H1 (cell line): ENCODE data around the gene CCNC. TPM values are rescaled to one million over a fixed set of nuclear protein-coding genes. Genes with fewer than 3 reads are reported as not detected.

Source experiments
- CTCF ChIA-PET: fragments of 300-600 bp; sonication (Branson Sonifier 250); formaldehyde crosslinking; loops from one replicate; lab custom pipeline; 2021; ENCODE audit not compliant: partially characterized antibody; lab: Charles Lee
- POLR2A ChIA-PET: fragments of 300-600 bp; sonication (Branson Sonifier 250); formaldehyde crosslinking; loops from one replicate; lab custom pipeline; 2021; ENCODE audit warnings: inconsistent platforms; ENCODE audit not compliant: partially characterized antibody; lab: Charles Lee
- DNase-seq, 2 experiments: peaks; one replicate each; pipeline versions ENCODE4 v3.0.0 to v3.0.0-alpha.2; 2010 to 2022; ENCODE audit warnings: low spot score in 2 of 2, low read depth in 1 of 2, mixed read lengths in 1 of 2
- FAIRE-seq: peaks from 2 replicates; lab custom pipeline; 2011; peaks lifted over from hg19 to GRCh38; lab: Jason Lieb, UNC
- H2AFZ ChIP-seq: 2 replicates; pipeline ENCODE4 v1.8.1; 2012; ENCODE audit warnings: low read length, inconsistent platforms
- H2AK5ac ChIP-seq: 2 replicates; pipeline ENCODE4 v1.6.1; 2013; ENCODE audit warnings: low read depth, low read length
- H2BK120ac ChIP-seq: replicated peaks from 2 replicates; pipeline ENCODE3; 2013; ENCODE audit warnings: low read depth, low read length, inconsistent platforms
- H2BK12ac ChIP-seq: 2 replicates; pipeline ENCODE4 v1.6.1; 2013; ENCODE audit warnings: low read depth, low read length
- H2BK15ac ChIP-seq: 2 replicates; pipeline ENCODE4 v1.6.1; 2013; ENCODE audit warnings: low read length
- H2BK20ac ChIP-seq: 2 replicates; pipeline ENCODE4 v1.6.1; 2013; ENCODE audit warnings: low read length
- H2BK5ac ChIP-seq: 2 replicates; pipeline ENCODE4 v1.6.1; 2013; ENCODE audit warnings: low read depth, low read length
- H3K14ac ChIP-seq: 2 replicates; pipeline ENCODE4 v1.6.1; 2013; ENCODE audit warnings: inconsistent platforms; ENCODE audit not compliant: insufficient read length
- H3K18ac ChIP-seq: 2 replicates; pipeline ENCODE4 v1.6.1; 2013; ENCODE audit warnings: low read length; ENCODE audit errors: extremely low read depth
- H3K23ac ChIP-seq: 2 replicates; pipeline ENCODE4 v1.6.1; 2013; ENCODE audit warnings: inconsistent platforms; ENCODE audit not compliant: insufficient read length
- H3K23me2 ChIP-seq: 2 replicates; pipeline ENCODE4 v1.6.1; 2013; ENCODE audit warnings: low read depth, low read length
- H3K27ac ChIP-seq: 2 replicates; pipeline ENCODE4 v1.6.1; 2011; ENCODE audit warnings: low read depth, low read length, inconsistent platforms
- H3K27me3 ChIP-seq, 4 experiments: replicated peaks in 1 of 4; 1 replicate in 1 of 4; 2 replicates in 3 of 4; pipeline versions ENCODE4 v1.6.1 to v1.8.1; 2011 to 2013; ENCODE audit warnings: low read length in 3 of 4, mild to moderate bottlenecking in 3 of 4, inconsistent platforms in 2 of 4, mixed read lengths in 2 of 4, moderate library complexity in 1 of 4; ENCODE audit not compliant: control insufficient read depth in 3 of 4, insufficient read depth in 3 of 4; ENCODE audit errors: extremely low read depth in 1 of 4
- H3K36me3 ChIP-seq, 4 experiments: 2 replicates each; pipeline versions ENCODE4 v1.6.1 to v1.8.1; 2011 to 2013; ENCODE audit warnings: mild to moderate bottlenecking in 4 of 4, low read length in 3 of 4, moderate library complexity in 2 of 4, control low read depth in 1 of 4, inconsistent platforms in 1 of 4; ENCODE audit not compliant: insufficient read depth in 4 of 4, control insufficient read depth in 2 of 4
- H3K4ac ChIP-seq: replicated peaks from 2 replicates; pipeline ENCODE3; 2013; ENCODE audit warnings: low read length, low read depth, mixed read lengths, inconsistent platforms; ENCODE audit not compliant: insufficient read length
- H3K4me1 ChIP-seq, 4 experiments: replicated peaks in 1 of 4; 1 replicate in 1 of 4; 2 replicates in 3 of 4; pipeline versions ENCODE4 v1.6.1 to v1.8.1; 2011 to 2013; ENCODE audit warnings: low read length in 3 of 4, inconsistent platforms in 2 of 4, mixed read lengths in 1 of 4; ENCODE audit not compliant: insufficient read depth in 4 of 4, control insufficient read depth in 3 of 4
- H3K4me2 ChIP-seq, 2 experiments: 2 replicates each; pipeline versions ENCODE4 v1.6.1 to v1.8.1; 2011 to 2013; ENCODE audit warnings: low read depth in 2 of 2, low read length in 2 of 2, control low read depth in 1 of 2, inconsistent platforms in 1 of 2, mild to moderate bottlenecking in 1 of 2; ENCODE audit not compliant: insufficient read depth in 1 of 2
- H3K4me3 ChIP-seq, 4 experiments: fragments of 200-600, 300-600 bp in 1 of 4; sonication (generic), shearing (Covaris generic), sonication (Bioruptor Twin) in 1 of 4; 2 replicates each; pipeline versions ENCODE4 v1.5.1 to v1.8.1; 2011 to 2016; ENCODE audit warnings: low read length in 4 of 4, low read depth in 3 of 4, control low read depth in 2 of 4, inconsistent platforms in 2 of 4, mild to moderate bottlenecking in 2 of 4, mixed read lengths in 1 of 4, moderate library complexity in 1 of 4; ENCODE audit not compliant: insufficient read depth in 2 of 4; ENCODE audit errors: extremely low read depth in 1 of 4
- H3K56ac ChIP-seq: replicated peaks from 2 replicates; pipeline ENCODE3; 2013; ENCODE audit warnings: low read depth, mild to moderate bottlenecking, mixed read lengths, low read length, inconsistent platforms; ENCODE audit not compliant: insufficient read length
- H3K79me1 ChIP-seq: 2 replicates; pipeline ENCODE4 v1.6.1; 2013; ENCODE audit warnings: low read depth, low read length, control low read depth
- H3K79me2 ChIP-seq, 2 experiments: 2 replicates each; pipeline versions ENCODE4 v1.6.1 to v1.8.1; 2012 to 2013; ENCODE audit warnings: low read length in 2 of 2, mild to moderate bottlenecking in 2 of 2, inconsistent platforms in 1 of 2; ENCODE audit not compliant: insufficient read depth in 2 of 2, control insufficient read depth in 1 of 2
- H3K9ac ChIP-seq, 4 experiments: replicated peaks in 1 of 4; 1 replicate in 1 of 4; 2 replicates in 3 of 4; pipeline versions ENCODE4 v1.6.1 to v1.8.1; 2011 to 2013; ENCODE audit warnings: low read depth in 3 of 4, low read length in 3 of 4, control low read depth in 2 of 4, mild to moderate bottlenecking in 2 of 4, moderate library complexity in 2 of 4, inconsistent platforms in 1 of 4; ENCODE audit errors: extremely low read depth in 1 of 4
- H3K9me3 ChIP-seq, 2 experiments: 2 replicates each; pipeline versions ENCODE4 v1.6.1 to v1.8.1; 2012 to 2013; ENCODE audit warnings: mild to moderate bottlenecking in 2 of 2, moderate library complexity in 2 of 2, control low read depth in 1 of 2, inconsistent platforms in 1 of 2, low read depth in 1 of 2, low read length in 1 of 2, mixed read lengths in 1 of 2; ENCODE audit not compliant: insufficient read depth in 2 of 2
- H4K20me1 ChIP-seq, 2 experiments: replicated peaks in 1 of 2; 2 replicates each; pipeline versions ENCODE3 to v1.8.1; 2011 to 2013; ENCODE audit warnings: inconsistent platforms in 2 of 2, low read length in 2 of 2, mild to moderate bottlenecking in 1 of 2; ENCODE audit not compliant: insufficient read depth in 2 of 2, control insufficient read depth in 1 of 2
- H4K5ac ChIP-seq: 2 replicates; pipeline ENCODE4 v1.6.1; 2013; ENCODE audit warnings: low read length, low read depth, mixed read lengths, inconsistent platforms; ENCODE audit not compliant: insufficient read length
- H4K8ac ChIP-seq: 2 replicates; pipeline ENCODE4 v1.8.0; 2013; ENCODE audit warnings: mild to moderate bottlenecking, moderate library complexity, low read length, inconsistent platforms; ENCODE audit not compliant: insufficient read depth; ENCODE audit errors: extremely low read depth
- H4K91ac ChIP-seq: replicated peaks from 2 replicates; pipeline ENCODE3; 2013; ENCODE audit warnings: low read length, mixed read lengths, inconsistent platforms; ENCODE audit not compliant: insufficient read length
- CTCF ChIP-seq, 3 experiments: IDR thresholded peaks; 1 replicate in 2 of 3; 2 replicates in 1 of 3; pipeline versions ENCODE4 v1.5.1 to v1.6.1; 2011; ENCODE audit warnings: low read length in 3 of 3, mild to moderate bottlenecking in 3 of 3, inconsistent platforms in 2 of 3, low read depth in 1 of 3, moderate library complexity in 1 of 3; ENCODE audit not compliant: insufficient read depth in 1 of 3; ENCODE audit errors: control extremely low read depth in 1 of 3
- EZH2 ChIP-seq: fragments of 200-600 bp; sonication (generic); IDR thresholded peaks from 2 replicates; pipeline ENCODE4 v1.7.1; 2012; ENCODE audit warnings: low read depth, mild to moderate bottlenecking, moderate library complexity, low read length, inconsistent platforms; ENCODE audit not compliant: severe bottlenecking
- FOSL1 ChIP-seq: IDR thresholded peaks from 2 replicates; pipeline ENCODE4 v1.6.1; 2011; ENCODE audit warnings: mild to moderate bottlenecking, low read depth, low read length, moderate library complexity; ENCODE audit not compliant: insufficient read depth
- JUN ChIP-seq: IDR thresholded peaks from 2 replicates; pipeline ENCODE4 v1.6.1; 2011; ENCODE audit warnings: low read depth, mild to moderate bottlenecking, improper control_type of control experiment, low read length
- KDM4A ChIP-seq: IDR thresholded peaks from one replicate; pipeline ENCODE4 v1.7.1; 2012; ENCODE audit warnings: low read depth, mild to moderate bottlenecking, moderate library complexity, low read length, inconsistent platforms; ENCODE audit not compliant: severe bottlenecking
- RNF2 ChIP-seq: fragments of 200-900, 300-1000 bp; sonication (generic); IDR thresholded peaks from 2 replicates; pipeline ENCODE4 v1.7.1; 2016; ENCODE audit warnings: borderline replicate concordance, low read depth, mild to moderate bottlenecking, antibody characterized with exemption, low read length; ENCODE audit not compliant: poor library complexity, severe bottlenecking; ENCODE audit errors: missing control alignments
- SAP30 ChIP-seq: fragments of 300-600 bp; sonication (generic); IDR thresholded peaks from 2 replicates; pipeline ENCODE4 v1.7.1; 2012; ENCODE audit warnings: low read length, moderate library complexity, mild to moderate bottlenecking, inconsistent platforms; ENCODE audit not compliant: insufficient read depth, insufficient replicate concordance
- SUZ12 ChIP-seq: fragments of 200-600 bp; sonication (generic); IDR thresholded peaks from 2 replicates; pipeline ENCODE4 v1.6.1; 2012; ENCODE audit warnings: mild to moderate bottlenecking, inconsistent platforms, low read length, moderate library complexity, mixed read lengths
- whole genome bisulfite sequencing, 2 experiments: shearing (Covaris generic) in 1 of 2; methylation state at CpG; one replicate each; pipeline versions ENCODE4 v1.1.6 to v1.1.7; 2013 to 2015; ENCODE audit warnings: low lambda C conversion rate in 2 of 2, mixed read lengths in 2 of 2, inconsistent platforms in 1 of 2, low coverage in 1 of 2, missing lambda C conversion rate in 1 of 2; ENCODE audit not compliant: insufficient replicate concordance in 2 of 2, insufficient coverage in 1 of 2, insufficient read length in 1 of 2; ENCODE audit errors: extremely low coverage in 1 of 2, missing lambda C conversion rate in 1 of 2; 5-methylcytosine and 5-hydroxymethylcytosine counted together
- polyA plus RNA-seq, 7 experiments: library from polyadenylated mRNA; depleted of rRNA in 3 of 7; stranded (reverse) in 5 of 7; unstranded in 2 of 7; fragments of >200 nt in 5 of 7; fragments of 200-250 nt in 2 of 7; gene quantifications; 1 replicate in 5 of 7; 2 replicates in 1 of 7; 4 replicates in 1 of 7; pipeline versions ENCODE4 v1.2.1 to v1.2.3, GENCODE V29; 2011 to 2013; ENCODE audit warnings: missing spikeins in 2 of 7, mixed read lengths in 2 of 7
- total RNA-seq: library from RNA; stranded (reverse); fragmentation: NEBNext Ultra II Directional; extraction: Animal tissue kit (Norgen Biotek cat#: 25700); gene quantifications from 2 replicates; pipeline ENCODE4 v1.2.1, GENCODE V29; 2021

CCNC gene
- total and polyA plus RNA-seq, 2 of the 8 experiments (the other 6 are each of a cell fraction or from before 2014, with no cell fraction given) = 45.4 to 107 TPM

GRCh38 chr6:99607416-99608036 is 39.1 kb upstream of the CCNC start:
- no peak overlapping the region for H4K91ac ChIP-seq
- H3K23me2 ChIP-seq = no peaks in the 10 kb centered on the region; the same call in 1 of the 2 replicates
- WGBS, 2 experiments = 3% methylated on average over 34 of the region's 34 CpGs; no CpG with 5 or more reads in 1 of the 2 experiments
- no peak overlapping the region for H3K14ac ChIP-seq
- H2AK5ac ChIP-seq = no peak overlapping the region
- no peak overlapping the region for H3K4ac ChIP-seq
- no peaks in the 10 kb centered on the region for H3K79me2 ChIP-seq
- FAIRE-seq = no peak
- H3K27me3 ChIP-seq = peaks cover 89 to 100% (median 95%) of the 10 kb centered on the region in 4 experiments
- H2BK12ac ChIP-seq = no peak overlapping the region
- H3K9ac ChIP-seq = no peak overlapping the region
- peak overlapping the region; percentile 45 to 52; a peak in 2 of 4 replicates for H3K4me2 ChIP-seq
- H3K4me3 ChIP-seq = peak overlapping the region in 1 of 4 experiments; percentile 33; a peak in 2 of 8 replicates
- no peak overlapping the region for H4K8ac ChIP-seq
- H3K79me1 ChIP-seq = no peaks in the 10 kb centered on the region
- H2AFZ ChIP-seq = no peak overlapping the region
- no peak overlapping the region for H3K23ac ChIP-seq
- H3K9me3 ChIP-seq = no peaks in the 10 kb centered on the region
- H3K4me1 ChIP-seq = peaks cover 0 to 33% (median 11%) of the 10 kb centered on the region in 4 experiments; a peak in 5 of 7 replicates
- peaks cover 18 to 34% of the 10 kb centered on the region in 2 experiments for H4K20me1 ChIP-seq
- H2BK20ac ChIP-seq = no peak overlapping the region
- H3K18ac ChIP-seq = no peak overlapping the region
- no peak overlapping the region for H3K27ac ChIP-seq
- no peak overlapping the region for H3K56ac ChIP-seq
- POLR2A ChIA-PET = interaction anchor here (0.8 to 3.1 kb wide), 4 partner anchors 11 to 182 kb away, joined by 3 to 18 read pairs (median 4); partner anchors contain the start of gene CCNC
- H2BK15ac ChIP-seq = no peak overlapping the region
- DNase-seq = peak in 1 of 2 experiments; percentile 52
- CTCF ChIA-PET = interaction anchor here (0.9 to 6.6 kb wide), 5 partner anchors 9 to 39 kb away, joined by 3 to 49 read pairs (median 6); partner anchors contain the start of gene CCNC
- no peak overlapping the region for H2BK120ac ChIP-seq
- no peak overlapping the region for H4K5ac ChIP-seq
- no peaks in the 10 kb centered on the region; a peak in 1 of 8 replicates for H3K36me3 ChIP-seq
- no peak overlapping the region for H2BK5ac ChIP-seq
- TF ChIP-seq CTCF (IDR thresholded peaks at IDR 0.05; ENCODE audit: control extremely low read depth in 1 of 3, insufficient read depth in 1 of 3, low read depth in 1 of 3, low read length in 3 of 3) (no peak), SAP30 (no peak), KDM4A (peak; percentile 4), SUZ12 (peak; percentile 64; the same call in 1 of the 2 replicates), RNF2 (peak; percentile 32), EZH2 (peak; percentile 91), JUN (no peak), FOSL1 (no peak)
